Measurements from ENCODE around the gene ACAP3.

- TF ChIP-seq CTCF (IDR thresholded peaks at IDR 0.05; ENCODE audit: low read depth, low read length, poor library complexity, severe bottlenecking) (no peak), EZH2phosphoT487 (IDR thresholded peaks at IDR 0.05; ENCODE audit: borderline replicate concordance, low read length) (no peak)
Measured at GRCh38 chr1:1294250-1294890, 13.4 kb downstream of the ACAP3 start.

Measured in DOHH2 (cell line).